Glutamatergic neuron (in vitro differentiated cells): Measurements from ENCODE around the gene GIT2. TPM values are rescaled to one million over a fixed set of nuclear protein-coding genes. Genes with fewer than 3 reads are reported as not detected.
A peak's percentile ranks its signal among the peaks of the same experiment; 100 is the strongest.

Source experiments
- DNase-seq: peaks from one replicate; pipeline ENCODE4 v3.0.0; 2022
- H3K27ac Mint-ChIP-seq: one replicate; pipeline ENCODE4 v1.8.0; 2020; ENCODE audit warnings: mild to moderate bottlenecking, mixed read lengths, inconsistent platforms; ENCODE audit not compliant: unreplicated experiment
- H3K27me3 Mint-ChIP-seq: one replicate; pipeline ENCODE4 v1.8.0; 2020; ENCODE audit warnings: mild to moderate bottlenecking, moderate library complexity, mixed read lengths, inconsistent platforms; ENCODE audit not compliant: unreplicated experiment
- H3K36me3 Mint-ChIP-seq: one replicate; pipeline ENCODE4 v1.8.0; 2020; ENCODE audit warnings: mild to moderate bottlenecking, mixed read lengths, inconsistent platforms; ENCODE audit not compliant: unreplicated experiment
- H3K4me1 Mint-ChIP-seq: one replicate; pipeline ENCODE4 v1.8.0; 2020; ENCODE audit warnings: mild to moderate bottlenecking, low read depth, mixed read lengths, inconsistent platforms; ENCODE audit not compliant: unreplicated experiment
- H3K4me3 Mint-ChIP-seq: one replicate; pipeline ENCODE4 v1.8.0; 2020; ENCODE audit warnings: mild to moderate bottlenecking, mixed read lengths, inconsistent platforms; ENCODE audit not compliant: unreplicated experiment
- H3K9me3 Mint-ChIP-seq: one replicate; pipeline ENCODE4 v1.8.0; 2020; ENCODE audit warnings: mild to moderate bottlenecking, moderate library complexity, mixed read lengths, inconsistent platforms; ENCODE audit not compliant: unreplicated experiment
- CTCF ChIP-seq: fragments of 200-600 bp; sonication (generic); IDR thresholded peaks from one replicate; pipeline ENCODE4 v1.5.0; 2021; ENCODE audit not compliant: partially characterized antibody, unreplicated experiment
- total RNA-seq: library from RNA; stranded (reverse); fragmentation: NEBNext Ultra II Directional; extraction: Animal tissue kit (Norgen Biotek cat#: 25700); gene quantifications from one replicate; pipeline ENCODE4 v1.2.1, GENCODE V29; 2021; ENCODE audit not compliant: unreplicated experiment

The GIT2 gene
- total RNA-seq, 1 donor from 2014 or later, result 54.9 TPM

GRCh38 chr12:109995361-109995685 lies 845 bp downstream of the GIT2 start:
- H3K9me3 Mint-ChIP-seq, result peaks cover 10% of the 10 kb centered on the region
- H3K4me3 Mint-ChIP-seq, result peak overlapping the region; percentile 99
- H3K4me1 Mint-ChIP-seq, result peaks cover 23% of the 10 kb centered on the region
- DNase-seq, result no peak
- H3K27ac Mint-ChIP-seq, result peak overlapping the region; percentile 90
- H3K27me3 Mint-ChIP-seq, result peaks cover 10% of the 10 kb centered on the region
- no peaks in the 10 kb centered on the region for H3K36me3 Mint-ChIP-seq
- TF ChIP-seq CTCF, result no peak

GRCh38 chr12:109994401-109995175 lies 1.6 kb downstream of the GIT2 start:
- H3K36me3 Mint-ChIP-seq, result no peaks in the 10 kb centered on the region
- peak overlapping the region; percentile 99 for H3K4me3 Mint-ChIP-seq
- DNase-seq, result no peak
- H3K4me1 Mint-ChIP-seq, result peaks cover 30% of the 10 kb centered on the region
- H3K27ac Mint-ChIP-seq, result peak overlapping the region; percentile 90
- peaks cover 10% of the 10 kb centered on the region for H3K9me3 Mint-ChIP-seq
- no peak for TF ChIP-seq CTCF
- H3K27me3 Mint-ChIP-seq, result peaks cover 7% of the 10 kb centered on the region

GRCh38 chr12:109993091-109993490 lies 3.1 kb downstream of the GIT2 start:
- Mint-ChIP-seq H3K9me3 (peaks cover 4% of the 10 kb centered on the region), H3K27me3 (no peaks in the 10 kb centered on the region), H3K36me3 (no peaks in the 10 kb centered on the region), H3K4me3 (peak overlapping the region; percentile 59), H3K27ac (no peak overlapping the region), H3K4me1 (peaks cover 33% of the 10 kb centered on the region)
- no peak for TF ChIP-seq CTCF
- DNase-seq, result no peak

- Mint-ChIP-seq H3K9me3 (peaks cover 2% of the 10 kb centered on the region), H3K4me1 (peaks cover 32% of the 10 kb centered on the region), H3K4me3 (no peak overlapping the region), H3K36me3 (no peaks in the 10 kb centered on the region), H3K27ac (no peak overlapping the region), H3K27me3 (no peaks in the 10 kb centered on the region)
- no peak for DNase-seq
- TF ChIP-seq CTCF, result no peak
Measured at GRCh38 chr12:109991586-109991985, 4.6 kb downstream of the GIT2 start.

- no peak for DNase-seq
- no peaks in the 10 kb centered on the region for H3K27me3 Mint-ChIP-seq
- H3K36me3 Mint-ChIP-seq, result no peaks in the 10 kb centered on the region
- H3K4me1 Mint-ChIP-seq, result peaks cover 24% of the 10 kb centered on the region
- no peaks in the 10 kb centered on the region for H3K9me3 Mint-ChIP-seq
- H3K27ac Mint-ChIP-seq, result peak overlapping the region; percentile 1
- no peak for TF ChIP-seq CTCF
- H3K4me3 Mint-ChIP-seq, result peak overlapping the region; percentile 52
Measured at GRCh38 chr12:109989380-109989779, 6.8 kb downstream of the GIT2 start.
